GM21576 (cell line): ENCODE data around the gene SERPINB8.

ENCODE experiments used
- ATAC-seq: cut with Tn5 transposase; IDR thresholded peaks from one replicate; pipeline ENCODE4 v1.9.1; 2021; ENCODE audit warnings: mild to moderate bottlenecking, moderate library complexity; ENCODE audit not compliant: unreplicated experiment

SERPINB8 gene

DNA sequence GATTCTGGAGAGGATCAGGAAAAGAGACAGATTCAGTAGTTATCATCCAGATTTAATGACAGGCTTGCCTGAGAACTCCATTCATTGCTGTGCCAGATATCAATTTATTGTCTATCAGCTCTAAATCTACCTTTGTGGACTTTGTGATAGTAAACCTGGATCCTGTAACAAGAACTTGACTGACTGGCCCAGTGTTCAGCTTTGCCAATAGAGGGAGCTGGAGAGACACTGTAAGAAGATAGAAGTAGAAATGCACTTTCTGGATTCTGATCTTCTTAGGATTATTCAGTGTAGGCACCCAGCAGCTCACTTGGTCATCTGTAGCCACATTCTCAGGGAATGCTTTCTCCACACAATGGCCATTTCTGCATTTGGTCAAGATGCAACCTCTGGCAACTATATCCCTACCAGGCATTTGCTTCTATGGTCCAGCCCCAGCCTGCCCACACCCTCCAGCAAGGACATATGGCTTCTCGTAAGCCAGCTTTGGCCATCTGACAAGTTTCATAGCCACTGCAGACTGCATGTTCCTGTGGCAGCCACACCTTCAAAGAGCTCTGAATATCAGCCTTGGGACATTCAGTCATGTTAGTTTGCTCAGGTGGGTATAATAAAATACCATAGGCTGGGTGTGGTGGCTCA lies 6.1 kb upstream of the SERPINB8 start:
- ATAC-seq, result peak; percentile 79

DNA sequence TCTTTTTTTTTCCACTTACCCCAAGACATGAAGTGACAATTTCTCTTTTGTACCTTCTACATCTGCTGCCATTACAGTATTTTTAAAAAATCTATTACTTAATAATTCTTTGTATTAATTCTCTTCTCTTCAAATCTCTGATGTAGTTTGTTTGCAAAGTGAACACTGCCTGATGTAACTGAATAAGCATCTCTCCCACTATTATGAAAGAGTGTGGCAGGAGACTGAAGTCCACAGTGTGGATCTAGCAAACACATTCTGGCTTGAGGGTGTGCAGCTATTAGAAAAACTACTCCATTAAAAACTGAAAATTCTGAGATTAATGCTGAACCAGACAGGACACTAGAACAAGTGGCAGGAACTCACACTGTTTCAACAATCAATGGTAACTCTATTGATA lies 5.0 kb upstream of the SERPINB8 start:
- no peak for ATAC-seq

DNA sequence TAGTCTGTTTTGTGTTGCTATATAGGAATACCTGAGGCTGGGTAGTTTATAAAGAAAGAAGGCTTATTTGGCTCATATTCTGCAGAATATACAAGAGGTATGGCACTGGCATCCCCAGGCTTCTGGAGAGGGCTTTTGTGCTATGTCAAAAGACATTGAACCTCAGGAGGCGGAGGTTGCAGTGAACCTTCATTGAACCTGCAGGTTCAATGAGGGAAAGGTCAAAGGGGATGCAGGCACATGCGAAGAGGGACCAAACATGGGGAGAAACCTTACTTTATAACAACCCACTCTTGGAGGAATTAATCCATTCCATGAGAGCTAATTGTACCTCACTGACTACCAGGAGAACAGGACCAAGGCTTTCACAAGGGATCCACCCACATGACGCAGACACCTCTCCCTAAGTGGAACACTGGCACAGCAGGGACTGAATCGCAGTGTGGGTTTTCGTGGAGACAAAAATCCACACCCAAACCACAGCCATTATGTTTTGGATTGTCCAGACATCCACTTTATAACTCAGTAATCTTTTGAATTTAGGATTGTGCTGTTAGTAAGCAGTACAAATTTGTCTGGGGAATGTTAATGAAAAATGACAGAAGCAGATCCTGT lies 4.1 kb upstream of the SERPINB8 start:
- no peak for ATAC-seq

DNA sequence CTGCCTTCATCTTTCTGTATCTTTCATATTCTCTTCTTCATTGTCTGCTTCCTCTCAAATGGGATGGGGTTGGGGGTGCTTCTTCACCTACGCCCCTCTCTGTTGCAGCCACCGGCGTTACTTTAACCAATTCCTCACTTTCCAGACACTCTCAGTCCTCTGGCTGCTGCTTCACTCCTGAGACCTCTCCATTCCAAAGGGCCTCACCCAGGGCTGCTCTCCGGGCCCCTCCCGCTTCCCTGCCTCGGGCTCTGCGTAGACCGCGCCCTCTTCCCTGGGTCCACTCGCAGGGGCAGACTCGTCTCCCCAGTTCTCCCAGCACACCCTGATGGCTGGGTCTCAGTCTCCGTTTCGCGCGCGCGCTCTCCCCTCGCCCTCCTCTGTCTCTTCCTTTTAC lies 926 bp downstream of the SERPINB8 start:
- ATAC-seq, result no peak

DNA sequence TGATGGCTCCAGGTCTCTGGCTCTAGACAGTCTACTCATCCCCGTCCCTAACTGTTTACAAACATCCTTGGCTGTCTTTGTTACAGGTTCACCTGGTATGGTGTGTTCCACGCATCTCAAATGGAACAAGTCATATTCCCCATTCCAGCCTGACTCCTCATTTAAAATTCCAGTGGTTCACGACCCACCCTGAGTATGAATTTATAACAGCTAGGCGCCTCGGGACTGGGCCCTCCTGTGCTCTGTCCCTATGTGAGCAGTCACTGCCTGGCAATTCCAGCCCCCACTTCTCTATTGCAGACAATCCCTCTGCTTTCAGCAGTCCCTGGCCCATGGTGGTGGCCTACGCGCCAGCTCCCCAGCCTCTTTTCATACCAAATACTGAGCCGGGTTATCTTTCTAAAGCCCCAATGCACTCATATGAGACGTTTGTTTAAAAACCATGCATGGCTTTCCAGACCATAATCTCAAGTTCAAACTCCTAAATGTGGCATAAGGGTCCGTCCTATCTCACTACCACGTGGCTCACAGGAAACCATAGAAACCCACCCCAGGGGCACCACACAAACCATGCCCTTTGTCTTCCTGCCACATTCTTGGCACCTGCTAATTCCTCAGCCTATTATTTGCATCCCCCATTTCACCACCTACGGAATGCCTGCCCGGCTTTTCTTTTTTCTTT lies 1.6 kb downstream of the SERPINB8 start:
- ATAC-seq, result no peak

GRCh38 chr18:63972002-63972376 lies 2.1 kb downstream of the SERPINB8 start:
- ATAC-seq, result no peak

- peak; percentile 13 for ATAC-seq
Measured at GRCh38 chr18:63974991-63975390, 5.1 kb downstream of the SERPINB8 start.

- ATAC-seq, result peak; percentile 44
Measured at GRCh38 chr18:63975628-63976027, 5.7 kb downstream of the SERPINB8 start.

- no peak for ATAC-seq
Measured at GRCh38 chr18:63977040-63977439, 7.2 kb downstream of the SERPINB8 start.

- ATAC-seq, result peak; percentile 70
Measured at GRCh38 chr18:63979409-63979920, 9.6 kb downstream of the SERPINB8 start.

DNA sequence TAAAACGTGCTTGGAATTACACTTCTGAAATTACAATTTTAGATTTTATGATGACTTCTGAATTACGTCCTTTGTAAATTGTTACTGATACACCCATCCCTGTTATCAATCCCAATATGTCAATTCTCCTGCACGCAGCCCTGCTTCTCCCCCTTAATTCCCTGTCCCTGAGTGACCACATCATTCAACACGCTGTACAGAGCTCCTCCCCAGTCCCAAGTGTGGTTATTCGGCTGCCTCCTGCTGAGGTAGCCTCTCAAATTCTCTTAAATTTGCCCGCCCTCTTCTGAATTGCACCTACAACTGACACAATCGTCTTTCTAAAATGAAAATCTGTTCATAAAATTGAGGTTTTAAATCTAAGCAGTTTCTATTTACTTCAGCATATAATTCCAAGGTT lies 10.1 kb downstream of the SERPINB8 start:
- no peak for ATAC-seq

DNA sequence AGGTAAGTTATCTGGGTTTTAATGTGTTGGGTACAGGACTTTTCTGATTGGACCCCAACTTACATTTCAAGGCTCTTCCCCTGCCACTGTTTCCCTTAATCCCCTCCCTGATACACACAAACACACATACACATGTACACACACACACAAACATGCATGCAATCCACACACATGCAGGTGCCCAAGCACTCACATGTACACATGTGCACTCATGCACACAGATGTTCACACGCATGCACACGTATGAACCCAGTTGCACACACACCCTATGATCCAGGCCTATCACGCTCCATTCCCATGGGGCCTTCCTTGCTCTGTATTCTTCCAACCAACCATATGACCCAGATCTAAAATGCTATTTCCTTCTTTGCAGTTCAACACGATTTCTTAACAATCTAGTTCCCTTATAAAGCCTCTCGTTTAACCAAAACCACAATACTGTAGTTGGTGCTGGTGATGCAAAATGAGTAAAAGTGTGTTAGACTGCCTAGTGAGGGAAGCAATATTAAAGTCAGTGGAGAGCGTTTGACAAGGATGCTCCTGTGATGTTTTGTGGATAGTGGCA lies 11.1 kb downstream of the SERPINB8 start:
- no peak for ATAC-seq

- no peak for ATAC-seq
Measured at GRCh38 chr18:63981719-63982118, 11.8 kb downstream of the SERPINB8 start.

DNA sequence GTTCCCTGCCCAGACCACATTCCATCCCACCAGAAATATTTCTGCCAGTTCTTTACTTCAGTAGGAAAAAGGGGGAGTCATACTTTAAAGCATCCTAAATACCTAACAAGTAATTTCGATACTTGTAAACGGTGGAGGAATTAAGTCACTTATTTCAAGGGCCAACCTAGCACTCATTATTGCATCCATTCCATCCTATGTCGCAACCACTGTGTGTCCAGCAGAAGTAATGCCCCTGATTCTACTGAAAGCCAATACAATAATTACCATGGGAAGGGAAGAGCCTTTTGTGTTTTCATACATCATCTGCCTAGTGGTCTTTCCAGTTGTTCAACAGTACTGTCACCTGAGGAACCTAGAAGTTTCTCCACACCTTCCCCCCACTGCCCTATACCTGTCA lies 12.5 kb downstream of the SERPINB8 start:
- no peak for ATAC-seq

- no peak for ATAC-seq
Measured at GRCh38 chr18:63986885-63987284, 17.0 kb downstream of the SERPINB8 start.

- no peak for ATAC-seq
Measured at GRCh38 chr18:63987743-63988142, 17.9 kb downstream of the SERPINB8 start.

DNA sequence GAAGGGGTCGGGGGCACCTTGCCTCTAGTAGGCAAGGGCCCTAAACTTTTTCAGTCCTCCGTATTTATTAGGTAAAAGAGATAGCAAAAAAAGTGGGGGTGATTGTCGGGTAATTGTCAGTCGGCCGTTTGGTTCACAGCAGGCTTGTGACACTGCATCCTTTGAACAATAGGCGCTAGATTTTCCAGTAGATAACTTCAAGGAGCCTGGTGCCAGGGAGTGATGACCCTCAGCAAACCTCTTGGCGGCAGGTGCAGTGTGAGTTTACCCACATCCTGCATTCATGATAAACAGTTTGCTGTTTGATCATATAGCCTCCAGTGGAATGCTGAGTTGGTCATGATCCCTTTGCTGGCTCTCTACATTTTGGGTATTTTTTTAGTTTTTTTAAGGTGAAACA lies 22.9 kb downstream of the SERPINB8 start:
- no peak for ATAC-seq

GRCh38 chr18:63994783-63995399 lies 25.0 kb downstream of the SERPINB8 start:
- ATAC-seq, result no peak

- no peak for ATAC-seq
Measured at GRCh38 chr18:63997041-63997440, 27.2 kb downstream of the SERPINB8 start.

DNA sequence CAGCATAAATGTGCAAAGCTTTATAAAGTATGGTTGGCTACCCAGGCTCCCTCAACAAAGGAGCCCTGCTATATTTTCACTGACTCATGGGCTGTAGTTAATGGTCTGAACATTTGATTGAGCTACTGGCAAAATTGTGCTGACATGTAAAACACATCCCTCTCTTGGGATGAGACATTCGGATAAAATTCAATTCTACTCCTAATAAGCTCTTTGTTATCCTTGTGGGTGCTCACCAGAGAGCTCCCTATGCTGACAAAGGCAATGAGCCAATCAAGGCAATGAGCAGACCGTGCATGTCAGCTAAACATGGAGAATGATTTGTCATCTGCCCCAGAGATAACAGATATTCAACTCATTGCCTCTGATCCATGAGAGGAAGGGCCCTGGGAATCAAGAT lies 27.7 kb downstream of the SERPINB8 start:
- ATAC-seq, result no peak

DNA sequence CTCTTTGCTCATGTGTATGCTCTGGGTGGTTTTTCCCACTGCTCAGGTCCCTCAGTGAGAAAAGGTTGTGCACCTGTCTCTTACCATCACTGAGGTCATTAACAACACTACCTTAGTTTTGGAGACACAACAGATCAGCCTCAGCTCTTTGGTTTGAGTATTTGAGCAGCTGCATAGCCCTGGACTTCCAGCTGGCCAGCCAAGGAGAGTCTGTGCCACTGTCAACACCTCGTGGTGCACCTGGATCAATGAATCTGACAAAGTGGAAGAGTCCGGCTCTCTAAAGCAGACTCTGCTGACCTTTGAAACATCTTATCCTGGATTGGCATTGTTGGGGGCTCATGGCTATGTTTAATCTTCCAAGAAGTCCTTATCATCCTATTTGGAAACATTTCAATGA lies 30.0 kb downstream of the SERPINB8 start:
- no peak for ATAC-seq
